Psoas muscle (tissue), 7 donors: ENCODE data around the gene SLC18A2. TPM values are rescaled to one million over a fixed set of nuclear protein-coding genes. Genes with fewer than 3 reads are reported as not detected.

Source experiments
- polyA plus RNA-seq, 3 donors: library from polyadenylated mRNA; stranded (reverse); fragments of 200-250 nt; gene quantifications; one replicate each; pipeline ENCODE4 v1.2.3, GENCODE V29; 2013
- total RNA-seq, 4 donors: library from RNA; stranded (reverse); fragmentation: NEBNext Ultra II Directional in 2 of 4; extraction: Animal tissue kit (Norgen Biotek cat#: 25700) in 2 of 4; gene quantifications; one replicate each; pipeline versions ENCODE4 v1.2.1 to v1.2.4, GENCODE V29; 2021 to 2023
- donor health status: healthy with polysubstance abuse.
- donor health status: DM: no; HTN: no; CAD: no; lungs with moderate emphysema.
- donor health status: Bipolar disorder and iron deficiency.
- donor health status: healthy.
- donor health status: DM: no; HTN: no; CAD: no.
- donor health status: DM: no; HTN: no; CAD: no.
- donor health status: DM: yes; HTN: yes; CAD: no.

SLC18A2 gene
- total and polyA plus RNA-seq, 7 donors, result 0.01 to 0.27 (median 0.10) TPM

Other genes with a start within 250 kb of the SLC18A2 start
- gene SHTN1, start 235.9 kb upstream of the SLC18A2 start, total RNA-seq, result 1 to 10 TPM in 2 of 4 donors, under 1 TPM in 2; 0.78 to 3.2 (median 1.1) TPM
- under 1 TPM; 0.17 to 0.35 (median 0.26) TPM for gene SHTN1, start 235.9 kb upstream of the SLC18A2 start, polyA plus RNA-seq
- not detected for gene VAX1, start 102.8 kb upstream of the SLC18A2 start, total RNA-seq
- gene VAX1, start 102.8 kb upstream of the SLC18A2 start, polyA plus RNA-seq, result not detected
- gene KCNK18, start 43.6 kb upstream of the SLC18A2 start, total RNA-seq, result not detected
- gene KCNK18, start 43.6 kb upstream of the SLC18A2 start, polyA plus RNA-seq, result not detected
- gene PDZD8, start 134.3 kb downstream of the SLC18A2 start, total RNA-seq, result 10 to 100 TPM; 18.1 to 20.2 (median 19.4) TPM
- 10 to 100 TPM in 1 of 3 donors, 1 to 10 TPM in 2; 3.3 to 20.3 (median 5.0) TPM for gene PDZD8, start 134.3 kb downstream of the SLC18A2 start, polyA plus RNA-seq